Liver (tissue), 9 donors: ENCODE results near the gene PASD1. TPM values are rescaled to one million over a fixed set of nuclear protein-coding genes. Genes with fewer than 3 reads are reported as not detected.

Experiments used
- DNase-seq: peaks from one replicate; pipeline ENCODE4 v3.0.0-alpha.2; 2017; ENCODE audit warnings: low spot score
- H3K27ac ChIP-seq, 2 donors: one replicate each; pipeline ENCODE4 v1.7.0; 2013; ENCODE audit warnings: inconsistent platforms in 2 of 2, low read length in 2 of 2, control low read depth in 1 of 2, low read depth in 1 of 2, mild to moderate bottlenecking in 1 of 2
- H3K27me3 ChIP-seq, 4 donors: one replicate each; pipeline versions ENCODE4 v1.6.1 to v1.7.0; 2013; ENCODE audit warnings: low read length in 3 of 4, inconsistent platforms in 1 of 4, mild to moderate bottlenecking in 1 of 4, moderate library complexity in 1 of 4; ENCODE audit not compliant: control insufficient read depth in 4 of 4, insufficient read depth in 4 of 4
- H3K36me3 ChIP-seq, 4 donors: one replicate each; pipeline versions ENCODE4 v1.6.1 to v1.7.0; 2013; ENCODE audit warnings: low read length in 3 of 4, mild to moderate bottlenecking in 3 of 4, low read depth in 1 of 4, moderate library complexity in 1 of 4; ENCODE audit not compliant: control insufficient read depth in 4 of 4, insufficient read depth in 3 of 4
- H3K4me1 ChIP-seq, 4 donors: one replicate each; pipeline versions ENCODE4 v1.6.1 to v1.7.0; 2013; ENCODE audit warnings: low read length in 3 of 4, mild to moderate bottlenecking in 3 of 4, moderate library complexity in 1 of 4; ENCODE audit not compliant: control insufficient read depth in 4 of 4, insufficient read depth in 4 of 4
- H3K4me3 ChIP-seq, 3 donors: one replicate each; pipeline versions ENCODE4 v1.6.1 to v1.7.0; 2013; ENCODE audit warnings: low read length in 3 of 3, control low read depth in 1 of 3, low read depth in 1 of 3, mild to moderate bottlenecking in 1 of 3
- H3K9ac ChIP-seq, 2 donors: one replicate each; pipeline ENCODE4 v1.7.0; 2013; ENCODE audit warnings: low read length in 2 of 2, mild to moderate bottlenecking in 2 of 2, moderate library complexity in 2 of 2, control low read depth in 1 of 2, low read depth in 1 of 2
- H3K9me3 ChIP-seq, 4 donors: one replicate each; pipeline versions ENCODE4 v1.6.1 to v1.7.0; 2013; ENCODE audit warnings: low read length in 3 of 4; ENCODE audit not compliant: control insufficient read depth in 4 of 4
- EGR1 ChIP-seq, 2 donors: IDR thresholded peaks; 2 replicates each; pipeline ENCODE4 v1.6.1; 2016 to 2018; ENCODE audit warnings: antibody characterized with exemption in 2 of 2, low read depth in 2 of 2
- FOXA1 ChIP-seq: IDR thresholded peaks from 2 replicates; pipeline ENCODE4 v1.6.1; 2016; ENCODE audit warnings: antibody characterized with exemption
- GABPA ChIP-seq, 2 donors: IDR thresholded peaks in 1 of 2; conservative IDR thresholded peaks in 1 of 2; 2 replicates each; pipeline ENCODE4 v1.6.1; 2016; ENCODE audit warnings: antibody characterized with exemption in 2 of 2, mild to moderate bottlenecking in 1 of 2, moderate library complexity in 1 of 2
- HNF4G ChIP-seq: IDR thresholded peaks from 2 replicates; pipeline ENCODE4 v1.6.1; 2016; ENCODE audit warnings: antibody characterized with exemption
- RXRA ChIP-seq, 2 donors: IDR thresholded peaks; 2 replicates each; pipeline ENCODE4 v1.6.1; 2017 to 2018; ENCODE audit warnings: antibody characterized with exemption in 2 of 2, mild to moderate bottlenecking in 1 of 2
- SP1 ChIP-seq: IDR thresholded peaks from 2 replicates; pipeline ENCODE4 v1.6.1; 2018; ENCODE audit warnings: antibody characterized with exemption, mild to moderate bottlenecking
- TAF1 ChIP-seq: conservative IDR thresholded peaks from 2 replicates; pipeline ENCODE4 v1.6.1; 2016; ENCODE audit warnings: antibody characterized with exemption, mild to moderate bottlenecking
- YY1 ChIP-seq: IDR thresholded peaks from 2 replicates; pipeline ENCODE4 v1.6.1; 2016; ENCODE audit warnings: antibody characterized with exemption, mild to moderate bottlenecking
- WGBS: extraction: QIAGEN DNeasy Blood & Tissue Kit; methylation state at CpG from one replicate; pipeline ENCODE4 v1.1.7; 2013; 5-methylcytosine and 5-hydroxymethylcytosine counted together
- polyA plus RNA-seq, 2 donors: library from polyadenylated mRNA; stranded (reverse) in 1 of 2; unstranded in 1 of 2; fragments of 200-250 nt in 1 of 2; fragments of >200 nt in 1 of 2; fragmentation: Nextera tagmentation in 1 of 2; extraction: Ambion mirVana in 1 of 2; gene quantifications; one replicate each; pipeline versions ENCODE4 v1.2.1 to v1.2.3, GENCODE V29; 2013 to 2015
- total RNA-seq, 2 donors: library from RNA; depleted of rRNA; stranded (reverse); fragments of >200 nt; gene quantifications; one replicate each; pipeline ENCODE4 v1.2.3, GENCODE V29; 2014
- TF ChIP-seq, protein P1 (sequence below): IDR thresholded peaks from 2 replicates; pipeline ENCODE4 v1.6.1; 2016; ENCODE audit warnings: antibody characterized with exemption
- TF ChIP-seq, protein P2 (sequence below): IDR thresholded peaks from 2 replicates; pipeline ENCODE4 v1.6.1; 2016; ENCODE audit warnings: antibody characterized with exemption
- TF ChIP-seq, protein P3 (sequence below): fragments of 150-350 bp; IDR thresholded peaks from 2 replicates; pipeline ENCODE4 v1.5.1; 2017; ENCODE audit warnings: improper control_type of control experiment, low read depth, low read length; ENCODE audit not compliant: missing input control
- TF ChIP-seq, protein P4 (sequence below): IDR thresholded peaks from 2 replicates; pipeline ENCODE4 v1.6.1; 2016; ENCODE audit warnings: antibody characterized with exemption
- TF ChIP-seq, protein P5 (sequence below): IDR thresholded peaks from 2 replicates; pipeline ENCODE4 v1.6.1; 2016; ENCODE audit warnings: antibody characterized with exemption, mild to moderate bottlenecking
- donor health status: healthy.
- donor health status: healthy.
- donor health status: healthy.
- donor health status: healthy.
- donor health status: healthy.

The PASD1 gene
- total and polyA plus RNA-seq, 4 donors, result not detected

DNA sequence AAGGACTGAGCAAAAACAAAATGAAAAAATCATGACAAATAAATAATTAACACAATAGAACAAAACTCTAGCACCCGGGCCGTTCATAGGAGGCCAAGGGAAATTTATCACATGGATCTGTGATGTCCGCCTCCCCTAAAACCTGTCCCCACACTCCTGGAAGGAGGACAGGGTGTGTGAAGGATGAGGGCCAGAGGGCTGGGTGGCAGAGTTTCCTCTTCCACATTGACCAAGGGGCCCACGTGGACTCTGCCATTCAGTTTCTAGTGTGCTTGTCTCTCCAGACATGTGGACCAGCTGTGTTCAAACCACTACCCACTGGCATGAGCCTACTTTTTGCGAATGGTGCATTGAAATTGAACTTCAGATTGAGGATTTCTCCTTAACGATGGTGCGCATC is 138.1 kb downstream of the PASD1 start:
- Histone ChIP-seq H3K4me3 (no peak overlapping the region), H3K9ac (no peak overlapping the region), H3K4me1 (no peaks in the 10 kb centered on the region), H3K9me3 (no peaks in the 10 kb centered on the region), H3K27ac (no peak overlapping the region), H3K36me3 (no peaks in the 10 kb centered on the region), H3K27me3 (no peaks in the 10 kb centered on the region)
- WGBS, result 90% methylated on average over 7 of the region's 7 CpGs
- no peak for DNase-seq
- TF ChIP-seq EGR1 (IDR thresholded peaks at IDR 0.05; ENCODE audit: low read depth in 2 of 2) (no peak), TAF1 (no peak)

DNA sequence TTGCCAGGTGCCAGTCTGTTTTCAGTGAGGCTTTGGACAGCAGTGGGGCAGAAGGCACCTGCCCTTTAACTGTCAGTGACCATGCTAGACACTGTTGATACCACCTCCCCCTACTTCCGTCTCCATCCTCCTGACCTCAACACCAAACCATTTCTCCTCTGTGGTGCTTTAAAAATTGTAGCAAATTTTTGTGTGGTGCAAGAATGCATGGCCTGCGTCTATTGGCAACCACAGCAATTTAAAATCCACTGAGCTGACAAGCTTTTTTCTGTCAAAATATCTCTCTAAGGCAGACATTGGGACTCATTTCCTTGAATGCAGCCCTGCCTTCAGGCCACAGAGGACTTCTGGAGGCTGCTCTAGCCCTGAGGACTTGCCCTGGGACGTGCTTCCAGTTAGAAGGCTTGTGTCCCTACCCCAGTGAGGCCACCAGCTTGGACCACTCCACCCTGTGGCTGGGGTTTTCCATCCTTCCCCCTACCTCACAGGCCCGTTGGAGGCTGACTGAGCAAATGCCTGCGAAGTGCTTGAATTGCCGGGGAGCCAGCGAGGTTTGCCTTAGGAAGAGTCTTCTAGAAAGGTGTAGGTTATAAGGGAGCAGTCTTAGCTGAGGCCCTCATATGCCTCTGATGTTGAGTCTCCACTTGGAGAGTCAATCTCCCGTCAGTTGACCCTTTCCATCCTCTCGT is 138.7 kb downstream of the PASD1 start:
- WGBS, result 93% methylated on average over 9 of the region's 9 CpGs

More for the DNA sequence above, 138.7 kb downstream of the PASD1 start:
- no peak for DNase-seq
- no peak overlapping the region for H3K9ac ChIP-seq
- H3K4me1 ChIP-seq, result no peaks in the 10 kb centered on the region
- H3K27me3 ChIP-seq, result no peaks in the 10 kb centered on the region
- no peak overlapping the region for H3K27ac ChIP-seq
- no peaks in the 10 kb centered on the region for H3K36me3 ChIP-seq
- H3K4me3 ChIP-seq, result no peak overlapping the region
- no peaks in the 10 kb centered on the region for H3K9me3 ChIP-seq
- TF ChIP-seq EGR1 (IDR thresholded peaks at IDR 0.05; ENCODE audit: low read depth in 2 of 2), result no peak
- no peak for TF ChIP-seq HNF4G
- TF ChIP-seq, protein P1, sequence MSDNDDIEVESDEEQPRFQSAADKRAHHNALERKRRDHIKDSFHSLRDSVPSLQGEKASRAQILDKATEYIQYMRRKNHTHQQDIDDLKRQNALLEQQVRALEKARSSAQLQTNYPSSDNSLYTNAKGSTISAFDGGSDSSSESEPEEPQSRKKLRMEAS, result no peak
- TF ChIP-seq GABPA (IDR thresholded peaks at IDR 0.05 in 1 of 2, conservative IDR thresholded peaks at IDR 0.05 in 1 of 2), result no peak
- no peak for TF ChIP-seq FOXA1
- no peak for TF ChIP-seq SP1
- TF ChIP-seq TAF1, result no peak
- TF ChIP-seq YY1, result no peak
- TF ChIP-seq, protein P2, sequence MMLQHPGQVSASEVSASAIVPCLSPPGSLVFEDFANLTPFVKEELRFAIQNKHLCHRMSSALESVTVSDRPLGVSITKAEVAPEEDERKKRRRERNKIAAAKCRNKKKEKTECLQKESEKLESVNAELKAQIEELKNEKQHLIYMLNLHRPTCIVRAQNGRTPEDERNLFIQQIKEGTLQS, result no peak
- TF ChIP-seq, protein P3, sequence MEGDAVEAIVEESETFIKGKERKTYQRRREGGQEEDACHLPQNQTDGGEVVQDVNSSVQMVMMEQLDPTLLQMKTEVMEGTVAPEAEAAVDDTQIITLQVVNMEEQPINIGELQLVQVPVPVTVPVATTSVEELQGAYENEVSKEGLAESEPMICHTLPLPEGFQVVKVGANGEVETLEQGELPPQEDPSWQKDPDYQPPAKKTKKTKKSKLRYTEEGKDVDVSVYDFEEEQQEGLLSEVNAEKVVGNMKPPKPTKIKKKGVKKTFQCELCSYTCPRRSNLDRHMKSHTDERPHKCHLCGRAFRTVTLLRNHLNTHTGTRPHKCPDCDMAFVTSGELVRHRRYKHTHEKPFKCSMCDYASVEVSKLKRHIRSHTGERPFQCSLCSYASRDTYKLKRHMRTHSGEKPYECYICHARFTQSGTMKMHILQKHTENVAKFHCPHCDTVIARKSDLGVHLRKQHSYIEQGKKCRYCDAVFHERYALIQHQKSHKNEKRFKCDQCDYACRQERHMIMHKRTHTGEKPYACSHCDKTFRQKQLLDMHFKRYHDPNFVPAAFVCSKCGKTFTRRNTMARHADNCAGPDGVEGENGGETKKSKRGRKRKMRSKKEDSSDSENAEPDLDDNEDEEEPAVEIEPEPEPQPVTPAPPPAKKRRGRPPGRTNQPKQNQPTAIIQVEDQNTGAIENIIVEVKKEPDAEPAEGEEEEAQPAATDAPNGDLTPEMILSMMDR, result no peak
- no peak for TF ChIP-seq RXRA (IDR thresholded peaks at IDR 0.05)
- TF ChIP-seq, protein P4, sequence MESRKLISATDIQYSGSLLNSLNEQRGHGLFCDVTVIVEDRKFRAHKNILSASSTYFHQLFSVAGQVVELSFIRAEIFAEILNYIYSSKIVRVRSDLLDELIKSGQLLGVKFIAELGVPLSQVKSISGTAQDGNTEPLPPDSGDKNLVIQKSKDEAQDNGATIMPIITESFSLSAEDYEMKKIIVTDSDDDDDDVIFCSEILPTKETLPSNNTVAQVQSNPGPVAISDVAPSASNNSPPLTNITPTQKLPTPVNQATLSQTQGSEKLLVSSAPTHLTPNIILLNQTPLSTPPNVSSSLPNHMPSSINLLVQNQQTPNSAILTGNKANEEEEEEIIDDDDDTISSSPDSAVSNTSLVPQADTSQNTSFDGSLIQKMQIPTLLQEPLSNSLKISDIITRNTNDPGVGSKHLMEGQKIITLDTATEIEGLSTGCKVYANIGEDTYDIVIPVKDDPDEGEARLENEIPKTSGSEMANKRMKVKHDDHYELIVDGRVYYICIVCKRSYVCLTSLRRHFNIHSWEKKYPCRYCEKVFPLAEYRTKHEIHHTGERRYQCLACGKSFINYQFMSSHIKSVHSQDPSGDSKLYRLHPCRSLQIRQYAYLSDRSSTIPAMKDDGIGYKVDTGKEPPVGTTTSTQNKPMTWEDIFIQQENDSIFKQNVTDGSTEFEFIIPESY, result no peak
- TF ChIP-seq, protein P5, sequence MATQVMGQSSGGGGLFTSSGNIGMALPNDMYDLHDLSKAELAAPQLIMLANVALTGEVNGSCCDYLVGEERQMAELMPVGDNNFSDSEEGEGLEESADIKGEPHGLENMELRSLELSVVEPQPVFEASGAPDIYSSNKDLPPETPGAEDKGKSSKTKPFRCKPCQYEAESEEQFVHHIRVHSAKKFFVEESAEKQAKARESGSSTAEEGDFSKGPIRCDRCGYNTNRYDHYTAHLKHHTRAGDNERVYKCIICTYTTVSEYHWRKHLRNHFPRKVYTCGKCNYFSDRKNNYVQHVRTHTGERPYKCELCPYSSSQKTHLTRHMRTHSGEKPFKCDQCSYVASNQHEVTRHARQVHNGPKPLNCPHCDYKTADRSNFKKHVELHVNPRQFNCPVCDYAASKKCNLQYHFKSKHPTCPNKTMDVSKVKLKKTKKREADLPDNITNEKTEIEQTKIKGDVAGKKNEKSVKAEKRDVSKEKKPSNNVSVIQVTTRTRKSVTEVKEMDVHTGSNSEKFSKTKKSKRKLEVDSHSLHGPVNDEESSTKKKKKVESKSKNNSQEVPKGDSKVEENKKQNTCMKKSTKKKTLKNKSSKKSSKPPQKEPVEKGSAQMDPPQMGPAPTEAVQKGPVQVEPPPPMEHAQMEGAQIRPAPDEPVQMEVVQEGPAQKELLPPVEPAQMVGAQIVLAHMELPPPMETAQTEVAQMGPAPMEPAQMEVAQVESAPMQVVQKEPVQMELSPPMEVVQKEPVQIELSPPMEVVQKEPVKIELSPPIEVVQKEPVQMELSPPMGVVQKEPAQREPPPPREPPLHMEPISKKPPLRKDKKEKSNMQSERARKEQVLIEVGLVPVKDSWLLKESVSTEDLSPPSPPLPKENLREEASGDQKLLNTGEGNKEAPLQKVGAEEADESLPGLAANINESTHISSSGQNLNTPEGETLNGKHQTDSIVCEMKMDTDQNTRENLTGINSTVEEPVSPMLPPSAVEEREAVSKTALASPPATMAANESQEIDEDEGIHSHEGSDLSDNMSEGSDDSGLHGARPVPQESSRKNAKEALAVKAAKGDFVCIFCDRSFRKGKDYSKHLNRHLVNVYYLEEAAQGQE, result no peak
